ENCODE results near the gene PHLPP1. TPM values are rescaled to one million over a fixed set of nuclear protein-coding genes. Genes with fewer than 3 reads are reported as not detected.
"Not testable (repeated sequence)": the region's sequence is repeated elsewhere in the genome, so short reads cannot be mapped to it uniquely, and the experiment has no call there.

Gene PHLPP1
- polyA plus RNA-seq, 3 donors from 2014 or later, result 0.14 to 0.50 TPM; not detected in 1

DNA sequence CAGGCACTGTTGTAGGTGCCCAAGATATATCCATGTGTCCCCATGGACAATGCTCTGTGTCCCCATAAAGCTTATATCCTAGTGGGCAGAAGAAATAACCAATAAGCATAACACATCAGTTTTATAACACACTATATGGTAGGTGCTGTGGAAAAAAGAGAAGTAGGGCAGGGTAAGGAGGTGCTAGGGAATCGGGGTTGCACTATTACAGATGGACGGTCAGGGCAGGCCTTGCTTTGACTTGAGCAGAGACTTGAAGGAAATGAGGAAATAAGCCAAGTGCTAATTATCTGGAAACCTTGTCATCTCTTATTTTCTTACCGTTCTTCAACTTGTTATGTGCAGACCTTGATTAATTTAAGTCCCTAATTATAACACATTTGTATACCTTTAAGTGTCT is 82.0 kb downstream of the PHLPP1 start:
- Mint-ChIP-seq H3K9me3 (no peaks in the 10 kb centered on the region), H3K4me3 (no peak overlapping the region), H3K4me1 (peaks cover 9 to 12% of the 10 kb centered on the region in 2 donors), H3K27me3 (ENCODE audit: low read depth in 3 of 3) (peaks cover 0 to 4% (median 0%) of the 10 kb centered on the region in 3 donors), H3K27ac (no peak overlapping the region), H3K36me3 (no peaks in the 10 kb centered on the region)
- no peak for DNase-seq

DNA sequence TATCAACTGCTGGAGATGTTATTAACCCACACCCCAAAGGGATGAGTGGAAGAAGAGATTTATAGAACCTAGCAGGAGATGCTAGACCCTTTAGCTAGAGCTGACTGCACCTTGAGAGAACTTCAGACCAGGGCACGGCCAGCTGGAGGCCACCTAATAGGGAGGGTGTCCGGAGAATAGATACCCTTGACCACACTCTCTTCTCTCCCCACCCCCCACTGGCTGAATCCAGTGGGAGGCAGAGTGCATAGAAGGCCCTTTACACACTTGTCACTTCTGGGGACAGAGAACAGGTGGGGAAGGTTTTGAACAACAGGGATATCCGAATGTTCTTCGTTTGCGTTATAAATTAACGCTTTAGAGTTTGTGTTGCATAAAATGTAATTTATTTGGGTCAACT is 84.6 kb downstream of the PHLPP1 start:
- H3K27ac Mint-ChIP-seq, result no peak overlapping the region
- no peaks in the 10 kb centered on the region for H3K36me3 Mint-ChIP-seq
- no peak for DNase-seq
- H3K9me3 Mint-ChIP-seq, result no peaks in the 10 kb centered on the region
- H3K4me1 Mint-ChIP-seq, result peaks cover 9 to 12% of the 10 kb centered on the region in 2 donors
- H3K4me3 Mint-ChIP-seq, result no peak overlapping the region
- peaks cover 0 to 4% (median 2%) of the 10 kb centered on the region in 3 donors for H3K27me3 Mint-ChIP-seq (ENCODE audit: low read depth in 3 of 3)

DNA sequence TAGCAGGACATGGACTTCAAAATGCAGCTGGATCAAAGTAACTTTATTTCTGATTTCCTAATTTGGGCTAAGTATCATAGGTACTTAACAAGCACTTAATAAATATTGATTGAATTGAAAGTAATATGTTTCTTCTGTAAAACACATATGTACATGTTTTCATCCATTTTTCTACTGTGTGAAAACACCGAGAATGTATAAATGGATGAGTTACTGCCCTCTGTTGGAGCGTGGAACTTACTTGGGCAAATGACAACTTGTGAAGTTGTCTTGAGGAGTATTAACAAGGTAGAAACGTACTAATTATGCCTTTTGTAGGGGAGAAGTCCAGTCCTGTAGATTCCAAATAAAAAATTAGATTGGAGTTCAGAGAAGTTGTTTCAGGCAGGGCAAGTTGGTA is 87.2 kb downstream of the PHLPP1 start:
- Mint-ChIP-seq H3K4me1 (peaks cover 0 to 2% of the 10 kb centered on the region in 2 donors), H3K27ac (no peak overlapping the region), H3K4me3 (no peak overlapping the region), H3K27me3 (ENCODE audit: low read depth in 3 of 3) (peaks cover 0 to 2% (median 0%) of the 10 kb centered on the region in 3 donors), H3K9me3 (no peaks in the 10 kb centered on the region), H3K36me3 (no peaks in the 10 kb centered on the region)
- no peak for DNase-seq

DNA sequence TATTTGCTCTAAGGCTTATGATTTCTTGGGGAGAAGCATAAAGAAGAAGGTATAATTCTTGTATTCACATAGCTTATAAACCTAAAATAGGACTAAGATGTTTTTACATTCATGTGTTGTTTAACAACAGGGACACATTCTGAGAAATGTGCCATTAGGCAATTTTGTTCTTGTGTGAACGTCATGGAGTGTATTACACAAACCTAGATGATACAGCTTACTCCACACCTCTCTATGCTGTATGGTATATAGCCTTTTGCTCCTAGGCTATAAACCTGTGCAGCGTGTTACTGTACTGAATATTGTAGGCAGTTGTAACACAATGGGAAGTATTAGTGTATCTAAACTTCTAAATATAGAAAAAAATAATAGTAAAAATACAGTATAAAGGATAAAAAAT is 92.1 kb downstream of the PHLPP1 start:
- Mint-ChIP-seq H3K36me3 (no peaks in the 10 kb centered on the region), H3K27me3 (ENCODE audit: low read depth in 3 of 3) (peaks cover 0 to 2% (median 0%) of the 10 kb centered on the region in 3 donors), H3K9me3 (no peaks in the 10 kb centered on the region), H3K4me1 (peaks cover 0 to 2% of the 10 kb centered on the region in 2 donors), H3K27ac (no peak overlapping the region), H3K4me3 (no peak overlapping the region)
- DNase-seq, result no peak

DNA sequence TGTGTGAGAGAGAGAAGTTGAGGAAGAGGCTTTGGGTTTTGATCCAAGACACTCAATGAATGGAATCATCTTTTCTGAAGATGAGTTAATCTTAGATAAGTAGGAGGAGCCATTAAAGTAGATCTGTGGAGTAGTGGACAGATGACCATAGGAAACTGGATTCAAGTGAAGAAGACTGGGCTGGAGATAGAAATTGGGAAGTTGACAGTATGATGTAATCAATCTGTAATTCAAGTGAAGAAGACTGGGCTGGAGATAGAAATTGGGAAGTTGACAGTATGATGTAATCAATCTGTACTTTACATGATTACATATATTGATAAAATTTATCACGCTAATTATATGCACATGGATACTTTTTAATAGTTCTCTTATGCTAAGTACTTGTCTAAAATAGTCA is 92.8 kb downstream of the PHLPP1 start:
- Mint-ChIP-seq H3K9me3 (no peaks in the 10 kb centered on the region), H3K27me3 (ENCODE audit: low read depth in 3 of 3) (peaks cover 0 to 2% (median 0%) of the 10 kb centered on the region in 3 donors), H3K4me1 (peaks cover 4 to 9% of the 10 kb centered on the region in 2 donors), H3K27ac (no peak overlapping the region), H3K36me3 (no peaks in the 10 kb centered on the region), H3K4me3 (no peak overlapping the region)
- no peak for DNase-seq

DNA sequence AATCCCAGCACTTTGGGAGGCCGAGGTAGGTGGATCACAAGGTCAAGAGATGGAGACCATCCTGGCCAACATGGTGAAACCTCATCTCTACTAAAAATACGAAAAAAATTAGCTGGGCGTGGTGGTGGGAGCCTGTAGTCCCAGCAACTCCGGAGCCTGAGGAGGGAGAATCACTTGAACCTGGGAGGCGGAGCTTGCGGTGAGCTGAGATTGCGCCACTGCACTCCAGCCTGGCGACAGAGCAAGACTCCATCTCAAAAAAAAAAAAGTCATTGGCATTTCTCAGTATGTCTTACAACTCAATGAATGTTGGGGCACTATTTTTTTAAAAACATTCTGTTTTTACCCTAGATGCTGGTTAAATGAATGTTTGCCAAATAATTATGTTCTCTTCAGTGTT is 94.1 kb downstream of the PHLPP1 start:
- not testable (repeated sequence) for H3K27ac Mint-ChIP-seq; H3K4me3 Mint-ChIP-seq; DNase-seq; H3K9me3 Mint-ChIP-seq; H3K36me3 Mint-ChIP-seq; H3K27me3 Mint-ChIP-seq (ENCODE audit: low read depth in 3 of 3)
- peaks cover 13 to 17% of the 10 kb centered on the region in 2 donors for H3K4me1 Mint-ChIP-seq

DNA sequence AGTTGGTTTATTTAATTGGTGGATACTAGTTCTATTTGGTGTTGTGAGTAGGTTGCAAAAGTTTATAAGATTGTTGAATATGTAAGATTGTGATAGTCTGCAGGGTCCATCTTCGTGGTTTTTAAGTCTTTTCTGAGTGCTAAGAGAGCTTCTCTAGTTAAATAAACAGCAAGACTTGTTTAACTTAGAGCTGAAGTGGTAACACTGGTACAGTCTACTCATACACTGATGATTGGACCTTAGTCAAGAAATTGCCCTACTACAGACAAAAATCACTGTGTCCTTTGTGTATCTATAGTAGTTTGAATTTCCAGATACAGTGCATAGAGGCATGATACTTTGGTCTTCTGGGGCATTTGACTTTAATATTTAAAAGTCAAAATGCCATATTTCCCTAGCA is 94.6 kb downstream of the PHLPP1 start:
- Mint-ChIP-seq H3K27me3 (ENCODE audit: low read depth in 3 of 3) (no peaks in the 10 kb centered on the region), H3K9me3 (no peaks in the 10 kb centered on the region), H3K4me1 (peaks cover 15 to 17% of the 10 kb centered on the region in 2 donors), H3K27ac (no peak overlapping the region), H3K36me3 (no peaks in the 10 kb centered on the region), H3K4me3 (no peak overlapping the region)
- DNase-seq, result no peak

DNA sequence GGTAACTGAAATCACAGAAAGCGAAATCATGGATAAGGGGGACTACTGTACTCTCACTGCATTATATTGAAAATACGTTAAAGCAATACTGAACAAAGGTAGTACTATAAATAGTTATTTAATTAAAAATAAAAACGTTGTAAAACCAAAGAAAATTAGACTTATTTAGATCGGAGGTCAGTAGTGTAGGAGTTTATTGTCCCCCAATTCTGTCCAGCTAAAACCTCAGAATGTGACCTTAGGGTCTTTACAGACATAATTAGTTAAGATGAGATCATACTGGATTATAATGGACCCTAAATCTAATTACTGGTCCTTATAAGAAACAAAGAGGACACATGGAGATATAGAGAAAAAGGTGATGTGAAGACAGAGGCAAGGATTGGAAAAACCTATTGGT is 95.3 kb downstream of the PHLPP1 start:
- no peaks in the 10 kb centered on the region for H3K36me3 Mint-ChIP-seq
- H3K27ac Mint-ChIP-seq, result no peak overlapping the region
- no peaks in the 10 kb centered on the region for H3K27me3 Mint-ChIP-seq (ENCODE audit: low read depth in 3 of 3)
- no peak for DNase-seq
- H3K4me3 Mint-ChIP-seq, result no peak overlapping the region
- H3K9me3 Mint-ChIP-seq, result no peaks in the 10 kb centered on the region
- H3K4me1 Mint-ChIP-seq, result peaks cover 20 to 22% of the 10 kb centered on the region in 2 donors

DNA sequence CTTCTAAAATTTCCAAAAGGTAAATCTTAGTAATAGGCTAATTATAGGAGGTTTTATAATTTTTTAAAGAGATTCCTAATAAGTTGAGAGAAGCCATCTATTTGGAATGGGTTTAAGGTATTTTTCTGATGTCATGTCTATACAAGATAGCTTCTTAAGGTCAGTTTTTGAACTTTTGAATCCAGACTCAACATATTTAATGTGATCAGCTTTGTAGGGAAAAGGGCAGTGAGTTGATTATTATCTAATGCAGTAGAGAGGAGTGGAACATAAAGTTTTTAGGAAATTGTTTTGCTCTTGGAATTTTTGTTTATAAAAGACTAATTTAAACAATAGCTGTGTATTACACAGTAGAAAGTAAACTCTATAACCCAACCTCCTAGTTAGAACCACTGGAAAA is 96.3 kb downstream of the PHLPP1 start:
- Mint-ChIP-seq H3K4me3 (no peak overlapping the region), H3K4me1 (peaks cover 26% of the 10 kb centered on the region in 2 donors), H3K27ac (no peak overlapping the region), H3K27me3 (ENCODE audit: low read depth in 3 of 3) (no peaks in the 10 kb centered on the region), H3K36me3 (no peaks in the 10 kb centered on the region), H3K9me3 (no peaks in the 10 kb centered on the region)
- no peak for DNase-seq

DNA sequence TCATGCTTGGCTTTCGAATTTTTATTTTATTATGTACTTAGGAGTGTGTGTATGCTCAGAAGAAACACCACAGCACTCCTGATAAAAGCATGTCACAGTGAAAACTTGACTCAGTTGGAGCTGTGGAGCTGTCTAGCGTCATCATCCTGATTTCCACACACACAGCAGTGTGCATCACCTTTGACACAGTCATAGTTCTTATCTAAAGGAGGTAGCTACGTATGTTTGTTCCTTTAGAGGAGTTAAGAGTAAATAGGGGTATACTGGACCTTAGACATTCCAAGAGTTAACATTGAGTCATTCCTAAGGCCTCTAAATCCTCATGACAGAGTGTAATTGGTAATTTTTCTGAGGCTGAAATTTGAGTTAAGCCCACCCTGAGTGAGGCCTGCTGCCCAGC is 96.9 kb downstream of the PHLPP1 start:
- Mint-ChIP-seq H3K36me3 (no peaks in the 10 kb centered on the region), H3K27me3 (ENCODE audit: low read depth in 3 of 3) (no peaks in the 10 kb centered on the region), H3K4me3 (no peak overlapping the region), H3K9me3 (no peaks in the 10 kb centered on the region), H3K27ac (no peak overlapping the region), H3K4me1 (peaks cover 26% of the 10 kb centered on the region in 2 donors)
- no peak for DNase-seq

DNA sequence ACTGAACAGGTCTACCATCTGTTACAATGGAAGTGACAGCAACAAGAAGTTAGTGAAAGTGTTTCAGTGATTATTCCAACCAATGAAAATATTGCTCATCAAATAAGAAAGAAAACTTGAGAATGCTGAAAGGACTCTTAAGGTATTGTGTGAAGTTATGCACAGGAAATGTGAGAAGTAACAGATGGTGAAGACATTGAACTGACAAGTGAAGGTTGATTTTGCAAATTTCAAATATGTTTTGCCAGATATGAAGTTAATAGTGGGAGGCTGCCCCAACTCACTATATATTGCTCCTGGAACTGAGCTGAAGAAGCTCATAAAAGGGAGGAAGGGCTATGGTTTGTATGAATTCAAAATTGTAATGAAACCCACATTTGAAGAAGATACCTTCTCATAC is 97.5 kb downstream of the PHLPP1 start:
- no peaks in the 10 kb centered on the region for H3K36me3 Mint-ChIP-seq
- no peaks in the 10 kb centered on the region for H3K27me3 Mint-ChIP-seq (ENCODE audit: low read depth in 3 of 3)
- H3K9me3 Mint-ChIP-seq, result no peaks in the 10 kb centered on the region
- no peak overlapping the region for H3K4me3 Mint-ChIP-seq
- H3K27ac Mint-ChIP-seq, result no peak overlapping the region
- H3K4me1 Mint-ChIP-seq, result peaks cover 26% of the 10 kb centered on the region in 2 donors
- no peak for DNase-seq

DNA sequence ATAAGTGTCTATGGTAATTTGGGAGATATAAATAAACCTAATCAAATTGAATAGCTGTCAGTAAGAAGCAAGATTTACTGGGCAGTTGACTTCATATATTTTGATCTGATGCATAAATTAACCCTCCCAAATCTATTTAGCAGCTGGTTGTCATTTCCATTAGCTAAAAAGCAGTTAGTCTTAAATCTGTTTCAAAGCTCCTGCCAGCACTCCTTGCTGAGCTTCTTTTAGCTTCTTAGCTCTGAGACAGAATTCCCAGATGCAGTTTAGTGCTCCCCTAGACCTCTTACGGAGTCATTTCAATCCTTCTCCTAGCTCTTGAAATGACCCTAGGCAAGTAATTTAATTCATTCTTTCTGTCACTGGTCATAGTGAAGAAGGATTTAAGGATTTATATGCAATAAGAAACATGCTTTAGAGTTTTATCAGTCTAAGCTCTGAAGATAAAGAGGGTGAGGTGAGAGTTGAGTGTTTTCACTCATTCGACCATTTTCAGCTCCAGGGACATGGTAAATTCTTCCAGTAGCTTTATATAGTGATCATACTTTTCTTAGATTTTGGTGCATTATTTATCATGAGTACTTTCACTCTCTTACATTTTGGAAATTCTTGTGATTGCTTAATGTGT is 98.9 kb downstream of the PHLPP1 start:
- DNase-seq, result no peak
- Mint-ChIP-seq H3K4me3 (no peak overlapping the region), H3K36me3 (no peaks in the 10 kb centered on the region), H3K27ac (no peak overlapping the region), H3K9me3 (no peaks in the 10 kb centered on the region), H3K27me3 (ENCODE audit: low read depth in 3 of 3) (no peaks in the 10 kb centered on the region), H3K4me1 (peaks cover 26% of the 10 kb centered on the region in 2 donors)

DNA sequence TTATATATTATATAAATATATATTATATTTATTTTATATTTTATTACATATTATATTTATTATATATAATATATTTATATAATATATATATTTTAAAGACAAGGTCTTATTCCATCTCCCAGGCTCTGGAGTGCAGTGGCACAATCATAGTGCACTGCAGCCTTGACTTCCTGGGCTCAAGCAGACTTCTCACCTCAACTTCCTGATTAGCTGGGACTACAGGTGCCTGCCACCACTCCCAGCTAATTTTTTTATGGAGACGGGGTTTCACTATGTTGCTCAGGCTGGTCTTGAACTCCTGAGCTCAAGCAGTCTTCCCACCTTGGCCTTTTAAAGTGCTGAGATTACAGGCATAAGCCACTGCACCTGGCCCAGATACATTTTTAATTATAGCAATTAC is 110.0 kb downstream of the PHLPP1 start:
- Mint-ChIP-seq H3K4me1 (no peaks in the 10 kb centered on the region), H3K36me3 (no peaks in the 10 kb centered on the region), H3K27ac (no peak overlapping the region), H3K27me3 (ENCODE audit: low read depth in 3 of 3) (peaks cover 0 to 2% (median 0%) of the 10 kb centered on the region in 3 donors), H3K4me3 (no peak overlapping the region), H3K9me3 (no peaks in the 10 kb centered on the region)
- DNase-seq, result no peak

DNA sequence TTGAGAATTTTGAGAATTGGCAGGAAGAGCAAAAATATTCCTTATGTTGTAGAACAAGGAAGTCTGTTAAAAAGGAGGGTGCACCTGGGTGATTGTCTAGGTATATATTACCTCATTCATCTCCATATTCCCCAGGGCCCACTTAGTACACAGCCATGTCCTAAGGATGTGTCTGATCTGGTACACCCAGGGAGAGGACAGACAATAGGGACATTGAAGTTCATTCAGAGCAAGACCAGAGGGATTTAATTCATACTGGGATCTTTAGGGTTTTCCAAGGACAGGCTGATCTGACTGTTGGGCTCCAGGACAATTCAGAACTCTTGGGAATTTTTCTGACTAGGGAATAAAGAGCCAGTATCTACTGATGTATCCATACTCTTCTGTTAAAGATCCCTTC is 112.1 kb downstream of the PHLPP1 start:
- no peaks in the 10 kb centered on the region for H3K9me3 Mint-ChIP-seq
- H3K36me3 Mint-ChIP-seq, result no peaks in the 10 kb centered on the region
- DNase-seq, result no peak
- peaks cover 0 to 2% (median 0%) of the 10 kb centered on the region in 3 donors for H3K27me3 Mint-ChIP-seq (ENCODE audit: low read depth in 3 of 3)
- H3K27ac Mint-ChIP-seq, result no peak overlapping the region
- H3K4me1 Mint-ChIP-seq, result peaks cover 0 to 6% of the 10 kb centered on the region in 2 donors
- H3K4me3 Mint-ChIP-seq, result no peak overlapping the region

DNA sequence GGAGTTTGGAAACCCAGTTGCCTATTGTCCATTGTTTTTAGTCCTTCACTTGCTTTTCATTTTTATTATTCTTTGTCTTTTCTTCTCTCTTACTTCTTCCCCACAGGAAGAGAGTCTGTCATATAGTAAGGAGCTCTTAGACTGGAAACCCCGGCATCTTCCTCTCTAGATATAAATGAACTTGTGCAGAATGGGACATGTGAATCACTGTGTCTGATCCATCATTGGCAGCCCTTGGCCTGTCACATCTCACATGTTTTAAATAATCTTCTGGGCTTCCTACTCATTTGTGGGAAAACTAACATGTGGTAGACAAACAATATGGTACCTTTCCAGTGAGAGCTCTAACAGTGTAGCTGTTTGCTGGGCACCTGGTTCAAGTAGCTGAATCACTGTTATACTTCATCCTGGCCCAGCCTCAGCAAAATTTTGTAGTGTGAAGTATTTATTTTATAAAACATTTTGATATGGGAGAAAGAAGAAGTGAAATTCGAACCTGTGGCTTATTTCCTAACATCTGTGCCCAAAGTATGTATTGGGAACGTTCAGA is 112.8 kb downstream of the PHLPP1 start:
- DNase-seq, result no peak
- Mint-ChIP-seq H3K4me1 (peaks cover 0 to 7% of the 10 kb centered on the region in 2 donors), H3K36me3 (no peaks in the 10 kb centered on the region), H3K9me3 (no peaks in the 10 kb centered on the region), H3K27me3 (ENCODE audit: low read depth in 3 of 3) (peaks cover 0 to 2% (median 0%) of the 10 kb centered on the region in 3 donors), H3K4me3 (no peak overlapping the region), H3K27ac (no peak overlapping the region)
